GM18505 (cell line): ENCODE measurements around the gene GHRH.

Source experiments
- ATAC-seq: cut with Tn5 transposase; IDR thresholded peaks from one replicate; pipeline ENCODE4 v1.9.1; 2021; ENCODE audit not compliant: unreplicated experiment
- POLR2A ChIP-seq: IDR thresholded peaks from 4 replicates; pipeline ENCODE4 v1.6.1; 2011; ENCODE audit warnings: borderline replicate concordance; ENCODE audit not compliant: insufficient read depth, insufficient read length; ENCODE audit errors: extremely low read depth

The GHRH gene

DNA sequence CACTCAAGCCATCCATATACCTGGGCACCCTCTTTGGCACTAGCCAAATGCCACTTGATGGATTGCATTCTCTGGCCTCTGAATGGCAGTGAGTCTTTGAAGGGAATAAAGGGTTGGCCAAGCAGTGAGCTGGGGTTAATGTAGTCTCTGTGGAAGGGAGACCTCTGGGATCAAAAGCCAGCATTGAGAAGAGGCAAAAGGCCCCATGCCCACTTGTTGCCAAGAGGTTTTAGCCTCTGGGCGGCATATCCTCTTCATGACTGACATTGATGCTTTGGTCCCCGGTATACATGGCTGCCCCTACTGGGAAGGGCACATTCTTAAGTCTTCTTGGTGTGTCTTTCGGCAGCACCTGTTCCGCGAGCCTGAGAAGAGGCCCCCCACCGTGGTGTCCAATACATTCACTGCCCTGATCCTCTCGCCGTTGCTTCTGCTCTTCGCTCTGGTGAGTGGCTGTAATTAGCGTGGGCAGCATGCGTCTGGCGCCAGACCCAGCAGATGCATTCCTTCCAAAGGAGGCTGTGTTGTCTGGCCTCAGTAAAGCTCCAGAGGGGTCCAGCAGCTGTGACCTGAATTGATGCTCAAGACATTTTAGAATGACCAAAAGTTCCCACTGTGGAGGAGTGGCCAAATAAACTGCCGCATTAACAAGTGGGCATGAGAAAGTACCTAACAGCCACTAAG lies 29.5 kb downstream of the GHRH start:
- ATAC-seq, result no peak
- TF ChIP-seq POLR2A, result no peak

DNA sequence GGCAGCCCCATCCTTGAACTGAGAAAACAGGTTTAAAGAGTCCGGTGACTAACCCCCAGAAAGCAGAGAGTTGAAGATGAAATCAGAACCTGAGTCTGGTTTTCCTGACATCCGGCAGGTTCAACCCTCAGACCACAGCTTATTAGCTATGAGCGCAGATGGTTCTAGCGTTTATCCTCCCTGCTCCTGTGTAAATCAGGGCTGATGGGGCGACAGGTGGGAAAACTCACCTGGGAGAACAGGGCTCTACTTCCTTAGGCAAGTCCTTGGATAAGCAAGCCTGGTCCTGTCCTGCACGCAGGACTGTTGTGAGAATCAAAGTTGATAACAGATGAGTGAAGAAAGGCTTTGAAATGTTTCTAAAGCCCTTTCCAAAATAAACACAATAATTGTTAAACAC lies 31.4 kb downstream of the GHRH start:
- TF ChIP-seq POLR2A, result no peak
- ATAC-seq, result no peak

- TF ChIP-seq POLR2A, result no peak
- no peak for ATAC-seq
These were observed 32.3 kb downstream of the GHRH start for GRCh38 chr20:37229357-37229756.

GRCh38 chr20:37228656-37229055 lies 33.0 kb downstream of the GHRH start:
- no peak for TF ChIP-seq POLR2A
- ATAC-seq, result no peak

- no peak for ATAC-seq
- TF ChIP-seq POLR2A, result no peak
These were observed 33.5 kb downstream of the GHRH start for GRCh38 chr20:37228082-37228481.

GRCh38 chr20:37226889-37227288 lies 34.7 kb downstream of the GHRH start:
- no peak for ATAC-seq
- TF ChIP-seq POLR2A, result no peak

DNA sequence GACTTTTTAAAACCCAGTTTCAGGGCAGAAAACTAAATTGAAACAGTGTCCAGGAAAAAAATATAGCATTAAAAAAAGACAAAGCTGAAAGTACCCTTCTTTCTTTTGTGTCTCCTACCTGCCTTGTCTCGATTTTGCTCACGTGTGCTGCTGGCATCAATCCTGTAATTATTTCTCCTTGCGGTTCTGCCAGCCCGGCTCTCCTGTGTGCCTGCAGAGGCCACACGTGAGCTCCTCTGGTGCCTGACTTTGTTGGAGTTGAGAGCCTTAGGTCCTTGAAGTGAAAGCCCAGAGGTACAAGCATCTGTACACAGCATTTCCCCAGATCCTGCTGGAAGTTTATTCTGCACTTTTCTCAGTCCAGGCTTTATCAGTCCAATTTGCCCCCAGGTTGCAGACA lies 36.5 kb downstream of the GHRH start:
- TF ChIP-seq POLR2A, result no peak

DNA sequence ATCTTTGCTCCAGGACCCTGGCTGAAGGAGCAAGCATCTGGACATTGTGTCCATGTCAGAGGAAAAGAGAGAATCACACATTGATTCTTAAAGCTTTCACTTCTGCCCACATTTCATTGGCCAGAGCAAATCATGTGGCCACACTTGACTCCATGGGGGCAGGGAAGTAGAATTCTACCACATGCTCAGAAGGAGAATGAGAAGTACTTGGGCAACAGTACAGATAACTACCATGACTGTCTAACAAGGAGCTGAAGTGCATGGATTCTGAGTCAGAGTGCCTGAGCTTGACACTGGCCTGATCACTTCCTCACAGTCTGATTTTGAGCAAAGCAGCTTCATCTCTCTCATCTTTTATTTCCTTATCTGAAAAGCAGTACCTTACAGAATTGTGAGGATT lies 38.6 kb downstream of the GHRH start:
- no peak for TF ChIP-seq POLR2A

More for the DNA sequence above, 36.5 kb downstream of the GHRH start:
- no peak for ATAC-seq

GRCh38 chr20:37222086-37222485 lies 39.5 kb downstream of the GHRH start:
- no peak for ATAC-seq
- TF ChIP-seq POLR2A, result no peak

More for the DNA sequence above, 38.6 kb downstream of the GHRH start:
- ATAC-seq, result no peak

- no peak for TF ChIP-seq POLR2A
- ATAC-seq, result no peak
These were observed 40.9 kb downstream of the GHRH start for GRCh38 chr20:37220731-37221130.

DNA sequence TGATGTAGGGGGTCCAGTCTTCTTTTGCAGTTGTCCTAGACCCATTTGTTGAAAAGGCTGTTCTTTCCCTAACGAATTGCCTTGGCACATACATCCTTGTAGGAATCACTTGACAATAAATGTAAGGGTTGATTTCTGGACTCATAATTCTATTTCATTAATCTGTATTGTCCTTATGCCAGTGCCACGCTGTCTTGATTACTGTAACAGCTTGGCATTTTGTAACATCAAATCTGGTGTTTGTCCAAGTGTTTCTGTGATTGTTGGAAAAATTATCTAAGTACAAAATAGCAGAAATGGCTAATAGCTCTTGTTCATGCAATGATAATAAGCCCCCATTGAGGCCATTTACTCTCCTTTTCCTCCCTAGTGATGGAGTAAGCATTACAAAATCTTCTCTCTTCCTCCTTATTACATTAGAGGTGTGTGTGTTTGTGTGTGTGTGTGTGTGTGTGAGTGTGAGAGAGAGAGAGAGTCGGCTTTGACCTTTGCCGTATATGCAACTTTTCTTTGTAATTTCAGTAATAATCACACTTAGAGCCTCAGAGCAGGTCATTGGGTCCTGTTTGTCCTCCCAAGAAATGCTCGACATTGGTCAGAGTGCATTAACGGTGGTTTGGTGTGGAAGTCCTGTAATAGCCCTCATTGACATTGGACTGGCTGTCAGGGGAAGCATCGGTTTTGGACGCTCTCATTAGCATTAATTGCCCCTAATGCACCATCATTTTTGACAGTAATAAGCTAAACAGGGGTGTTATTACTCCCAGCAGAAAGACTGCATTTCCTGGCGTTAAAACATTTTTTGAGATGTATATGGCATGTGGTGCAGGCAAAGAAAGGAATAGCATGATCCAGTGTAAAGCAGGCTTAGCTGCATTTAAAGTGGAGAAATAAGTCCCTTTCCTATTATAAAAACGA lies 41.6 kb downstream of the GHRH start:
- ATAC-seq, result no peak
- TF ChIP-seq POLR2A, result no peak

DNA sequence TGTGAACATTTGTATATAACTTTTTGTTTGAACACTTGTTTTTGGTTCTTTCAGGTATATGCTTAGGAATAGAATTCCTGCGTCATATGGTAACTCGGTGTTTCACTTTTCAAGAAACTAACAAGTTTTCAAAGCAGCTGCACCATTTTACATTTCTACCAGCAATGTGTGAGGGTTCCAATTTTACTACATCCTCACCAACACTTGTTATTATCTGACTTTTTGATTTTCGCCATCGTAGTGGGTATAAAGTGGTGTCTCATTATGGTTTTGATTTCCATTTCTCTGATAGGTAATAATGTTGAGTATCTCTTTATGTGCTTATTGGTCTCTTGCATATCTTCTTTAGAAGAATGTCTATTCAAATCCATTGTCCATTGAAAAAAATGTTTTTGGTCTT lies 42.6 kb downstream of the GHRH start:
- TF ChIP-seq POLR2A, result no peak
- no peak for ATAC-seq

GRCh38 chr20:37218441-37218840 lies 43.2 kb downstream of the GHRH start:
- ATAC-seq, result no peak
- no peak for TF ChIP-seq POLR2A
